ENCODE measurements around the gene URB1. TPM values are rescaled to one million over a fixed set of nuclear protein-coding genes. Genes with fewer than 3 reads are reported as not detected.
A peak's percentile ranks its signal among the peaks of the same experiment; 100 is the strongest.

The URB1 gene
- total and polyA plus RNA-seq, 2 of the 8 experiments (the other 6 are each of a cell fraction or from before 2014, with no cell fraction given), result 8.1 to 28.9 TPM

GRCh38 chr21:32278518-32279376 is 114.1 kb downstream of the URB1 start, which contains the start of gene MIS18A:
TSS of gene MIS18A (minus strand) at chr21:32279049. CDS start at chr21:32279014, 35 bp downstream.
- ChIA-PET POLR2A (ENCODE audit: partially characterized antibody) (no interaction called here), CTCF (ENCODE audit: partially characterized antibody) (interaction anchor here (0.6 to 1.1 kb wide), 2 partner anchors 27 to 345 kb away, joined by 3 read pairs; no protein-coding TSS in a partner anchor)
- H4K20me1 ChIP-seq (replicated peaks in 1 of 2; ENCODE audit: control insufficient read depth in 1 of 2, insufficient read depth in 2 of 2, low read length in 2 of 2), result no peaks in the 10 kb centered on the region
- 2% methylated on average over 58 of the region's 69 CpGs; no CpG with 5 or more reads in 1 of the 2 experiments for WGBS, 2 experiments (ENCODE audit: extremely low coverage in 1 of 2, insufficient coverage in 1 of 2, insufficient read length in 1 of 2, insufficient replicate concordance in 2 of 2, low coverage in 1 of 2, low lambda C conversion rate in 2 of 2, missing lambda C conversion rate in 1 of 2)
- H4K91ac ChIP-seq (replicated peaks; ENCODE audit: insufficient read length, low read length), result peak within 1 kb of the TSS; percentile 91
- H3K4me1 ChIP-seq (replicated peaks in 1 of 4; ENCODE audit: control insufficient read depth in 3 of 4, insufficient read depth in 4 of 4, low read length in 3 of 4), result peaks cover 0 to 2% (median 0%) of the 10 kb centered on the region in 4 experiments; a peak in 4 of 7 replicates
- peak within 1 kb of the TSS; percentile 66 for H3K4ac ChIP-seq (replicated peaks; ENCODE audit: insufficient read length, low read depth, low read length)
- peak within 1 kb of the TSS; percentile 97; the same call in 1 of the 2 replicates for H2AFZ ChIP-seq (ENCODE audit: low read length)
- H3K79me2 ChIP-seq (ENCODE audit: control insufficient read depth in 1 of 2, insufficient read depth in 2 of 2, low read length in 2 of 2), result peaks cover 3 to 27% of the 10 kb centered on the region in 2 experiments
- H3K4me3 ChIP-seq (ENCODE audit: extremely low read depth in 1 of 4, insufficient read depth in 2 of 4, low read depth in 3 of 4, low read length in 4 of 4), result peak within 1 kb of the TSS; percentile 66 to 96 (median 92)
- peak within 1 kb of the TSS; percentile 78 to 83 (median 79) for H3K9ac ChIP-seq (replicated peaks in 1 of 4; ENCODE audit: extremely low read depth in 1 of 4, low read depth in 3 of 4, low read length in 3 of 4)
- no peak within 1 kb of the TSS for H2BK120ac ChIP-seq (replicated peaks; ENCODE audit: low read depth, low read length)
- H3K23ac ChIP-seq (ENCODE audit: insufficient read length), result no peak within 1 kb of the TSS
- no peaks in the 10 kb centered on the region for H3K9me3 ChIP-seq (ENCODE audit: insufficient read depth in 2 of 2, low read depth in 1 of 2, low read length in 1 of 2)
- peak within 1 kb of the TSS; percentile 24 for H3K27ac ChIP-seq (ENCODE audit: low read depth, low read length)
- 0 out of 2 replicates have a peak within 1 kb of the TSS, but pooled peaks have one; percentile 81 for H2BK15ac ChIP-seq (ENCODE audit: low read length)
- H3K23me2 ChIP-seq (ENCODE audit: low read depth, low read length), result no peaks in the 10 kb centered on the region; the same call in none of the 2 replicates
- H4K8ac ChIP-seq (ENCODE audit: extremely low read depth, insufficient read depth, low read length), result no peak within 1 kb of the TSS; the same call in 1 of the 2 replicates
- H3K18ac ChIP-seq (ENCODE audit: extremely low read depth, low read length), result peak within 1 kb of the TSS; percentile 95
- H2BK5ac ChIP-seq (ENCODE audit: low read depth, low read length), result peak within 1 kb of the TSS; percentile 92
- FAIRE-seq, result no peak
- H3K79me1 ChIP-seq (ENCODE audit: low read depth, low read length), result 0 out of 2 replicates have a peak, but pooled peaks cover 2% of the 10 kb centered on the region
- H3K36me3 ChIP-seq (ENCODE audit: control insufficient read depth in 2 of 4, insufficient read depth in 4 of 4, low read length in 3 of 4), result peaks cover 0 to 9% (median under 1%) of the 10 kb centered on the region in 4 experiments; a peak in 4 of 8 replicates
- no peak within 1 kb of the TSS for H2AK5ac ChIP-seq (ENCODE audit: low read depth, low read length)
- H2BK12ac ChIP-seq (ENCODE audit: low read depth, low read length), result no peak within 1 kb of the TSS
- no peaks in the 10 kb centered on the region for H3K27me3 ChIP-seq (replicated peaks in 1 of 4; ENCODE audit: control insufficient read depth in 3 of 4, extremely low read depth in 1 of 4, insufficient read depth in 3 of 4, low read length in 3 of 4)
- H2BK20ac ChIP-seq (ENCODE audit: low read length), result no peak within 1 kb of the TSS
- peak within 1 kb of the TSS; percentile 62 for H3K56ac ChIP-seq (replicated peaks; ENCODE audit: insufficient read length, low read depth, low read length)
- H3K4me2 ChIP-seq (ENCODE audit: insufficient read depth in 1 of 2, low read depth in 2 of 2, low read length in 2 of 2), result peak within 1 kb of the TSS; percentile 70 to 89
- no peak within 1 kb of the TSS for H3K14ac ChIP-seq (ENCODE audit: insufficient read length)
- peak; percentile 80 to 97 for DNase-seq (ENCODE audit: low read depth in 1 of 2, low spot score in 2 of 2)
- peak within 1 kb of the TSS; percentile 92 for H4K5ac ChIP-seq (ENCODE audit: insufficient read length, low read depth, low read length)
- TF ChIP-seq JUN (IDR thresholded peaks at IDR 0.05; ENCODE audit: low read depth, low read length) (no peak), SAP30 (IDR thresholded peaks at IDR 0.05; ENCODE audit: insufficient read depth, insufficient replicate concordance, low read length) (peak; percentile 85), SRF (IDR thresholded peaks at IDR 0.05; ENCODE audit: low read depth, low read length) (no peak), KDM5A (IDR thresholded peaks at IDR 0.05; ENCODE audit: low read length) (peak; percentile 33; the same call in 1 of the 2 replicates)
